Left forelimb (tissue), 1 donor: ENCODE measurements around the gene BTBD2.

ENCODE experiments used
- DNase-seq: peaks from one replicate; pipeline ENCODE4 v3.0.0-alpha.2; 2018; ENCODE audit warnings: low spot score

Gene BTBD2

DNA sequence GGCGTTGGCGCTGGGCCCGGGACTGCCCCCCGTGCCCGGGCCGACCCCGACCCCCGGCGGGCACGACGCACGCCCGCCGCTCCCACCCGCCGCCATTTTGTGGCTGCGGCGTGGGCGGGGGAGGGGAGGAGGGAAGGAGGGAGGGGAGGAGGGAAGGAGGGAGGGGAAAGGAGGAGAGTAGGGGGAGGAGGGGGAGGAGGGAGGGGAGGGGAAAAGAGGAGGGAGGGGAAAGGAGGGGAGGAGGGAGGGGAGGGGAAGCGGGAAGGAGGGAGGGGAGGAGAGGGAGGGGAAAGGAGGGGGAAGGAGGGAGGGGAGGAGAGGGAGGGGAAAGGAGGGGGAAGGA is at the start of gene BTBD2:
BTBD2 (minus strand) TSS at position 107 of the 343 bp plus-strand sequence; CDS start at position 96, 11 bp downstream.
- DNase-seq, result no peak

DNA sequence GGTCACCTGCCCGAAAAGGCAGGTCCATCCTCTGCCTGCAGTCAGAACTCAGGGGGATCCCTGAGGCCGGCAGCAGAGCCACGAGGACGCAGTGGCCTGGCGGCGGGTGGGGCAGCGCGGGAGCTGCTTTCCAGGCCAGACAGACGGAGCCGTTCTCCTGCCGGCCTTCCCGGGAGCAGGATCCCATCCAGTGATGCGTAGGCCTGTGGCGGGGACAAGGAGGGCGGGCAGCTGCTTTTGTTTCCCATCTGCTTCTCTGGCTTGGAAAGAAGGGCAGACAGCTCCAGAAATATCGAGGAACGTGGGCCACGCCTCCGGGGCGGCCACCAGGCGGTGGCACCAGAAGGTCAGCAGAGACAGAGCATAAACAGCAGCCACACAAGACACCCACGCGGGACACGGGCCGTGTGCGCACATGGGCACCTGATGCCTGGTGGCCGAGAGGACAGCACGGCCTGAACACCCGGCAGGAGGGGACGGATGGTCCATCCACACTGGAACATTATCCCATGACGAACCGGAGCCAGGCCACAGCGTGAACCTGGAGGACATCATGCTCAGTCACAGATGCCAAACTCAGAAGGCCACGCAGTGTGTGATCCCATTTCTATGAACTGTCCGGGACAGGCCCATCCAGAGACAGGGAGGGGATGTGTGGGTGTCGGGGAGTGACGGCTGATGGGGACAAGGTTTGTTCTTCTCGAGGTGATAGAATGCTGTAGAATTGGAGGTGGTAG is 49.4 kb upstream of the BTBD2 start:
- no peak for DNase-seq

GRCh38 chr19:2064395-2064787 is 48.9 kb upstream of the BTBD2 start:
- DNase-seq, result no peak

DNA sequence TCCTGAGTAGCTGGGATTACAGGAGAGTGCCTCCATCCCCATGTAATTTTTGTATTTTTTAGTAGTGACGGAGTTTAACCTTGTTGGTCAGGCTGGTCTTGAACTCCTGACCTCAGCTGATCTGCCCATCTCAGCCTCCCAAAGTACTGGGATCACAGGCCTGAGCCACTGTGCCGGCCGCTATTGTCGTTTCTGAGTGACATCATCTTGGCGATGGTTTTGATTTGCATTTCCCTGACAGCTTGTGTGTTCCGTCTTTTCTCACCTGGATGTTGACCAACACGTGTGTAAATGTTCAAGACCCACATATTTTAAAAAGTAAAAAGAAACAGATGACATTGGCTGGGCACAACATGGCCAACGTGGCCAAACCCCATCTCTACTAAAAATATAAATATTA is 48.3 kb upstream of the BTBD2 start:
- no peak for DNase-seq

DNA sequence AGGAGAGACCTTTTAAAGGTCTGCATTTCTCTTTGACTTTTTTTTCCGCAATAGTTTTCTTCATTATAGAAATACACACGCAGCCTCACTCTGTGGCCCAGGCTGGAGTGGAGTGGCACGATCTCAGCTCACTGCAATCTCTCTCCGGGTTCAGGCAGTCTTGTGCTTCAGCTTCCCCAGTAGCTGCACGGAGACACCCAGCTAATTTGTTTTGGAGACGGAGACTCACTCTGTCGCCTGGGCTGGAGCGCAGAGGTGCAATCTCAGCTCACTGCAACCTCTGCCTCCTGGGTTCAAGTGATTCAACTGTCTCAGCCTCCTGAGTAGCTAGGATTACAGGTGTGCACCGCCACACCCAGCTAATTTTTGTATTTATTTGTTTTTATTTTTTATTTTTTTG is 47.3 kb upstream of the BTBD2 start:
- DNase-seq, result no peak

GRCh38 chr19:2062389-2062729 is 46.8 kb upstream of the BTBD2 start:
- DNase-seq, result no peak

- peak; percentile 100 for DNase-seq
These were observed 46.2 kb upstream of the BTBD2 start for GRCh38 chr19:2061495-2062388.

GRCh38 chr19:2060884-2061494 is 45.5 kb upstream of the BTBD2 start:
- DNase-seq, result no peak

DNA sequence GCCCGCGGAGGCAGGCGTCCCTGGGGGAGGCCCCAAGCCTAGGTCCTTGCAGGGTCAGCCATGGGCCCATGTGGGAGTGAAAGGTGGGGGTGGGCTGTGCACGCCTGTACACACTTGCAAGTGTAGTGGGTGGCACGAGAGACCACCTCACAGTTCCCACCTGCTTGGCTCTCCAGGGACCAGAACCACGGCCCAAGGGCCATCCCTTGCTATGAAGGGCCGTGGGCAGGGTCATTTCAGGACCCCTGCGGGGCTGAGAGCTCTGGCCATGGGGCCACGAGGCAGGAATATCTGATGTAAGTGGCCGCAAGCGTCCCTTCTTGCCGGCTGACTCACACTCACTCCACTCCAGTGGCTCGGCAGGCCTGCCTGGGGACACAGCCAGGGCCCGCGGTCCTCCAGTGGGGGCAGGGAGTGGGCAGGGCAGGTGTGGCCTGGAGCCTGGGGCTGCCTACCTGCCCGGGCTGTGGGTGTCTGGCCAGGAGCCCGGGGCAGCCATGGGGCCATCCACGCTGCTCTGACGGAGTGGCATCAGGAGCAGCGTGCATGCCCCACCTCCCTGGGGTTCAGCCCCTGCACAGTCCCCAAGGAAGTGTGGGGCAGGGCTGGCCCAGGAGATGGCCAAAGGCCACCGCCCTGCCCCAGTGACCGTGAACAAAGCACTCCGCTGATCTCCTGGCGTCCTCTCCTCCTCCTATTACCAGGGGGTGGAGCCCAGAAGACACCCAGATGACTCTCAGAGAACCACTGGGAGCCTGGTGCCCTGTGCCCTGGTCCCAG is 44.1 kb upstream of the BTBD2 start:
- DNase-seq, result no peak

- DNase-seq, result no peak
These were observed 43.3 kb upstream of the BTBD2 start for GRCh38 chr19:2058570-2059421.

GRCh38 chr19:2057484-2058469 is 42.3 kb upstream of the BTBD2 start:
- DNase-seq, result no peak

DNA sequence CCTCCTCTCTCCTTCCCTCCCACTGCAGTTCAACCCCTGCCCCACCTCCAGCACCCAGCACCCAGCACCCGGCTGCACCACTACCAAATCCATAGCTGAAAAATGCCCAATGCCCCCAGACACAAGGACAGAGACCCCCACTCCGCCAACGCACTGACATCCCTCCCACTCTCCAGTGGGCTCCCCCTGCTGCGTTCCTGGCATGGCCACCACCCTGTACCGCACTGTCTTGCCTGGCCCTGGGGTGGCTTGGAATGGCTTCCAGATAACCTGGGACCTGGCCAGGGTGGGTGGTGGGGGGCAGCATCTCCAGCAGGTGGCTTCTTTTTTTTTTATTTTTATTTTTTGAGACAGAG is 41.3 kb upstream of the BTBD2 start:
- DNase-seq, result no peak

GRCh38 chr19:2055931-2056836 is 40.7 kb upstream of the BTBD2 start:
- no peak for DNase-seq

DNA sequence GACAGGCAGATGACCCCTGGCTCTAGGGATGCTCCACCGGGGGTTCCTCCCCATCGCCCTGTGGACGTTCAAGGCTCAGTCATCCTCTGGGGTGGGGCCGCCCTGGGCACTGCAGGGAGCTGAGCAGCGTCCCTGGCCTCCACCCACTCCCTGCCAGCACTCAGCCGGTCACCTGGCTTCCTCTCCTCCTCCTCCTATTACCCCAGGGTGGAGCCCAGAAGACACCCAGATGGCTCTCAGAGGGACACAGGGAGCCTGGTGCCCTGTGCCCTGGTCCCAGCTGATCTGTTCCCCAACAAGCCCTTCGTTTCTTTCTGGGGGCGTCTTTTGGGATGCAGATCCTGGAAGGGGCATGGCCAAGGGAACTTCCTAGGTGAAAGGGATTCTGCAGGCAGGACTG is 39.2 kb upstream of the BTBD2 start:
- no peak for DNase-seq

DNA sequence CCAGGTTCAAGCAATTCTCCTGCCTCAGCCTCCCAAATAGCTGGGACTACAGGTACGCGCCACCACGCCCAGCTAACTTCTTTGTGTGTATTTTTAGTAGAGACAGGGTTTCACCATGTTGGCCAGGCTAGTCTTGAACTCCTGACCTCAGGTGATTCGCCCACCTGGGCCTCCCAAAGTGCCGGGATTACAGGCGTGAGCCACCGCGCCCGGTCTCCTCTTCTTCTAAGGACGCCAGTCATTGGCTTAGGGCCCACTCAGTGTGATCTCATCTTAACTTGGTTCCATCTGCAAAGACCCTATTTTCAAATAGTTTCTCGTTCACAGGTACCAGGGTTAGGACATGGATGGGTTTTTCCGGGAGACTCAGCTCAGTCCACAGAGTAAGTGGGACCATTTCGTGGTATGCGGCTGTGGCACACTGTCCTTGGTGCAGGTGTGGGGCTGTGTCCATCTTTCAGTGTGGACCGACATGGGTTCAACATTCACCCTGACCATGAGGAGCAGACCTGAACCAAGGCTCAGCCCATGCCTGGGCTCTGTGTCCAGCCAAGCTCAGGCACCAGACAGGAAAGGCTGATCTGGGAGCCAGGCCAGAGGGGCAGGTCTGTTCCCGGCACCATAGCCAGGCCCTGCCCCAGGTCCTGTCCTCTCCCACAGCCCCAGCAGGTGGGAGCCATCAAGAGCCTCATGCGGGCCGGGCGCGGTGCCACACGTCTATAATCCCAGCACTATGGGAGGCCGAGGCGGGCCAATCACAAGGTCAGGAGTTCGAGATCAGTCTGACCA is 38.3 kb upstream of the BTBD2 start:
- DNase-seq, result no peak

DNA sequence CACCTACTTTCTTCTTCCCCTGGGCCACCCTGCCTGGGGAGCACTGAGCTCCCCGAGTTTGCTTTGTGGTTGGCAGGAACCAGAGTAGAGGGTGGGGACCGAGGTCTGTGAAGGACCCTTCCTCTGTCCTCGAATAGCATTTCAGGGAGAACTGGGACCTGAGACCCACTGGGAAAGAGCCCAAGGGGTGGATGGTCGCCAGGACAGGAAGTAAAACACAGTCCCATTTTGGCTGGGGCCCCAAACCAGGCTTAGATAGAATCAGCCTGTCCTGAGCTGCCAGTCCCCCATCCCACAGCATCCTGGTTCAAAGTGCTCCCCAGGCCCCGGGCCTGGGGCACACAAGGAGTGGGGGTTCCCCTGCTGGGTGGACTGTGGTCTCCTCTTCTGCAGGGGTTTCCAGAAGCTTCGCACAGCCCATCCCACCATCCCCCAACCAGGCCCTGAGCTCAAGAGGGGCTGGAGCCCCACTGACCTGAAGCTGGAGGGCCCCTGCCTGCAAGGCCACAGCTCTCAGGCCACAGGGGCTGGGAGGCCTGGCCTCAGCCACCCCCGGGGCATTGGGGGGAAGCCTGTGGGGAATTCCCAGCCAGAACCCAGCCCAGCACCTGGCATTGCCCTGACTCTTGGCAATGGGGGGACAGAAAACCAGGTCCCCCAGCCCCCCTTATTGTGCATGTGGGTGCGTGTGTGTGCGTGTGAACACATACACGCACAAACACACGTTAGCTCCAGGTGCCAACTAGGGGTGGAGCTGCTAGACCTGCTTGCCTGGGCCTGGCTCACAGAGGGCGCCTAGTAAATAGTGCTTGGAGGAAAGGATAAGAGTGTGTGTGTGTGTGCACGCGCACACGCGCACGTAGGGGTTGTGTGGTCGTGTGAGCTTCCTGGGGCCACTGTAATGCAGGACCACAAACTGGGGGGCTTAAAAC is 36.5 kb upstream of the BTBD2 start:
- DNase-seq, result no peak
